HCT116 (cell line): Measurements from ENCODE around the gene TMEM187.

ENCODE experiments used
- CEBPB ChIP-seq: IDR thresholded peaks from 2 replicates; pipeline ENCODE4 v1.6.1; 2012; ENCODE audit warnings: low read depth
- CTCF ChIP-seq, 3 experiments: fragments of 200-600 bp in 1 of 3; sonication (generic) in 1 of 3; IDR thresholded peaks in 2 of 3; conservative IDR thresholded peaks in 1 of 3; 2 replicates each; pipeline ENCODE4 v1.5.1; 2012 to 2017; ENCODE audit warnings: low read depth in 2 of 3, low read length in 2 of 3, antibody characterized with exemption in 1 of 3, borderline replicate concordance in 1 of 3, control low read depth in 1 of 3, mild to moderate bottlenecking in 1 of 3, mixed read lengths in 1 of 3, mixed run types in 1 of 3, moderate library complexity in 1 of 3; ENCODE audit not compliant: insufficient read depth in 1 of 3
- EZH2 ChIP-seq: fragments of 200-600 bp; sonication (generic); IDR thresholded peaks from 2 replicates; pipeline ENCODE4 v1.6.1; 2017; ENCODE audit warnings: antibody characterized with exemption, mixed run types
- EZH2phosphoT487 ChIP-seq: fragments of 200-600 bp; IDR thresholded peaks from 2 replicates; pipeline ENCODE4 v1.6.1; 2018; ENCODE audit warnings: antibody characterized with exemption, borderline replicate concordance
- JUND ChIP-seq: IDR thresholded peaks from 2 replicates; pipeline ENCODE4 v1.6.1; 2012
- MAX ChIP-seq: IDR thresholded peaks from 2 replicates; pipeline ENCODE4 v1.6.1; 2012
- POLR2A ChIP-seq: IDR thresholded peaks from 2 replicates; pipeline ENCODE4 v1.7.0; 2011; ENCODE audit warnings: borderline replicate concordance; ENCODE audit not compliant: insufficient read depth, insufficient read length; ENCODE audit errors: extremely low read depth
- POLR2AphosphoS5 ChIP-seq: IDR thresholded peaks from 2 replicates; pipeline ENCODE4 v1.6.1; 2011; ENCODE audit warnings: mild to moderate bottlenecking, low read depth, low read length, moderate library complexity
- RAD21 ChIP-seq: IDR thresholded peaks from 2 replicates; pipeline ENCODE4 v1.6.1; 2012; ENCODE audit warnings: low read depth, mild to moderate bottlenecking
- REST ChIP-seq: IDR thresholded peaks from 2 replicates; pipeline ENCODE4 v1.6.1; 2012; ENCODE audit warnings: low read depth
- TCF7L2 ChIP-seq: IDR thresholded peaks from 2 replicates; pipeline ENCODE4 v1.7.0; 2011; ENCODE audit warnings: borderline replicate concordance, inconsistent platforms; ENCODE audit not compliant: insufficient read depth, insufficient read length; ENCODE audit errors: extremely low read depth
- ZFX ChIP-seq: fragments of 450-650 bp; IDR thresholded peaks from 2 replicates; pipeline ENCODE4 v1.6.1; 2017

GRCh38 chrX:153934148-153934761, 38.3 kb upstream of the TMEM187 start:
- TF ChIP-seq TCF7L2 (no peak), EZH2 (no peak), REST (no peak), CTCF (IDR thresholded peaks at IDR 0.05 in 2 of 3, conservative IDR thresholded peaks at IDR 0.05 in 1 of 3; ENCODE audit: borderline replicate concordance in 1 of 3, insufficient read depth in 1 of 3, low read depth in 2 of 3, low read length in 2 of 3) (no peak), POLR2A (no peak), POLR2AphosphoS5 (no peak), EZH2phosphoT487 (no peak), ZFX (peak; percentile 42; the same call in 1 of the 2 replicates), RAD21 (no peak), CEBPB (no peak), MAX (no peak), JUND (no peak)
